22Rv1 (cell line): Measurements from ENCODE around the gene CD58.

ENCODE experiments used
- ZFX ChIP-seq: fragments of 450-650 bp; IDR thresholded peaks from 2 replicates; pipeline ENCODE4 v1.6.1; 2017; ENCODE audit warnings: antibody characterized with exemption, borderline replicate concordance
- TF ChIP-seq, protein P1 (sequence below): fragments of 450-650 bp; IDR thresholded peaks from 2 replicates; pipeline ENCODE4 v1.5.1; 2017; ENCODE audit warnings: mild to moderate bottlenecking

- TF ChIP-seq, protein P1, sequence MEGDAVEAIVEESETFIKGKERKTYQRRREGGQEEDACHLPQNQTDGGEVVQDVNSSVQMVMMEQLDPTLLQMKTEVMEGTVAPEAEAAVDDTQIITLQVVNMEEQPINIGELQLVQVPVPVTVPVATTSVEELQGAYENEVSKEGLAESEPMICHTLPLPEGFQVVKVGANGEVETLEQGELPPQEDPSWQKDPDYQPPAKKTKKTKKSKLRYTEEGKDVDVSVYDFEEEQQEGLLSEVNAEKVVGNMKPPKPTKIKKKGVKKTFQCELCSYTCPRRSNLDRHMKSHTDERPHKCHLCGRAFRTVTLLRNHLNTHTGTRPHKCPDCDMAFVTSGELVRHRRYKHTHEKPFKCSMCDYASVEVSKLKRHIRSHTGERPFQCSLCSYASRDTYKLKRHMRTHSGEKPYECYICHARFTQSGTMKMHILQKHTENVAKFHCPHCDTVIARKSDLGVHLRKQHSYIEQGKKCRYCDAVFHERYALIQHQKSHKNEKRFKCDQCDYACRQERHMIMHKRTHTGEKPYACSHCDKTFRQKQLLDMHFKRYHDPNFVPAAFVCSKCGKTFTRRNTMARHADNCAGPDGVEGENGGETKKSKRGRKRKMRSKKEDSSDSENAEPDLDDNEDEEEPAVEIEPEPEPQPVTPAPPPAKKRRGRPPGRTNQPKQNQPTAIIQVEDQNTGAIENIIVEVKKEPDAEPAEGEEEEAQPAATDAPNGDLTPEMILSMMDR, result no peak
- no peak for TF ChIP-seq ZFX
These were observed 60.5 kb downstream of the CD58 start for GRCh38 chr1:116510361-116510760.
